Progenitor cell of endocrine pancreas (in vitro differentiated cells): Measurements from ENCODE around the gene USP3. TPM values are rescaled to one million over a fixed set of nuclear protein-coding genes. Genes with fewer than 3 reads are reported as not detected.

ENCODE experiments used
- DNase-seq: peaks from one replicate; pipeline ENCODE4 v3.0.0; 2021; ENCODE audit warnings: low spot score; ENCODE audit not compliant: unreplicated experiment
- H3K27ac Mint-ChIP-seq: 2 replicates; pipeline ENCODE4 v1.8.0; 2021; ENCODE audit warnings: mild to moderate bottlenecking, moderate library complexity, mixed read lengths
- H3K27me3 Mint-ChIP-seq: 2 replicates; pipeline ENCODE4 v1.8.0; 2021; ENCODE audit warnings: mixed read lengths
- H3K36me3 Mint-ChIP-seq: 2 replicates; pipeline ENCODE4 v1.8.0; 2022; ENCODE audit warnings: mixed read lengths; ENCODE audit not compliant: insufficient read depth
- H3K4me1 Mint-ChIP-seq: 2 replicates; pipeline ENCODE4 v1.8.0; 2021; ENCODE audit warnings: low read depth, mixed read lengths
- H3K4me3 Mint-ChIP-seq: 2 replicates; pipeline ENCODE4 v1.8.0; 2021; ENCODE audit warnings: low read depth, mild to moderate bottlenecking, moderate library complexity, mixed read lengths
- H3K9me3 Mint-ChIP-seq: 2 replicates; pipeline ENCODE4 v1.8.0; 2021; ENCODE audit warnings: low read depth, mixed read lengths
- total RNA-seq: library from RNA; stranded (reverse); gene quantifications from 2 replicates; pipeline ENCODE4 v1.2.1, GENCODE V29; 2021
- TF ChIP-seq, protein P1 (sequence below): fragments of 200-600 bp; sonication (generic); IDR thresholded peaks from one replicate; pipeline ENCODE4 v1.5.0; 2021; ENCODE audit warnings: antibody characterized with exemption, mild to moderate bottlenecking; ENCODE audit not compliant: unreplicated experiment

USP3 gene
- total RNA-seq, 1 donor from 2014 or later = 77.0 TPM

DNA sequence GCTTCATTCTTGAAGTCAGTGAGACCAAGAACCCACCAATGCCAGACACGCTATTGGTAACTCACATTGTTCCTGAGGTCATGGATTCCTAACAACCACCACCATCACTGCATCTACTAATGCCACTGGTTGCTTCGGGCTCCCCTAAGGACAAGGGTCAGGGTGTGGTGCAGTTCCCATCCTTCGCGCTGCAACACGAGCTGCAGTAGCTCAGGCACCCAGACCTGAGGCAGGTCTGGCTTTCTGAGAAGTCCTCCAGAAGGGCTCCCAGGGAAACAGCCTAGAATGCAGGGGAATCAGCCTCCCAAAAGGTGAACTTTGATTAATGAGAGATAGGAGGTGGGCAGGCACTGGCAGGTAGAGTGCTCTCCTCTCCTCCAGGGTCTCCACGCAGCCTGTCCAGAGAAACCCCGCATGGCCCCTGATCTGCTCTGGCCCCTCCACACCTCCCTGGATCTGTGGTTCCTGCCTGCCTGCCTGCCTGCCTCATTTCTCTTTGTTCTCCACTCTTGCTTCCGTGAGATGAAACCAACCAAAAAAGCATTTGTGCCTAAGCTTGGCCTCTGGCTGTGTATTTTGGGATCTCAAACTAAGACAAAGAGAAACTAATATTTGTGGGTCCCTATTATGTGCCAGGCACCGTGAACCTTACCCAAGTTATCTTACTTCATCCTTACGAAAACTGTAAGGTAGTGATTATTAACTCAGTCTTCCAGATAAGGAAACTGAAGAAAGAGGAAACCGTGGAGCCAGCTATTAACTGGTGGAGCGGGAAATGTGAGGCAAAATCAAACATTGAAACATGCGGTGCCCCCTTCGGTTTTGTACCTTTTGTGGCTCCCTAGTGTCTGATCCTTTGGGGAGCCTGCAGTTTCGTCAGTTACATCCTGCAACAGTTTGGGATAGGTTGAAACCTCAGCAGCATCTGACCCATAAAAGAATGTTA, 43.9 kb upstream of the USP3 start:
- no peak for DNase-seq
- H3K4me1 Mint-ChIP-seq = peaks cover 26% of the 10 kb centered on the region
- TF ChIP-seq, protein P1, sequence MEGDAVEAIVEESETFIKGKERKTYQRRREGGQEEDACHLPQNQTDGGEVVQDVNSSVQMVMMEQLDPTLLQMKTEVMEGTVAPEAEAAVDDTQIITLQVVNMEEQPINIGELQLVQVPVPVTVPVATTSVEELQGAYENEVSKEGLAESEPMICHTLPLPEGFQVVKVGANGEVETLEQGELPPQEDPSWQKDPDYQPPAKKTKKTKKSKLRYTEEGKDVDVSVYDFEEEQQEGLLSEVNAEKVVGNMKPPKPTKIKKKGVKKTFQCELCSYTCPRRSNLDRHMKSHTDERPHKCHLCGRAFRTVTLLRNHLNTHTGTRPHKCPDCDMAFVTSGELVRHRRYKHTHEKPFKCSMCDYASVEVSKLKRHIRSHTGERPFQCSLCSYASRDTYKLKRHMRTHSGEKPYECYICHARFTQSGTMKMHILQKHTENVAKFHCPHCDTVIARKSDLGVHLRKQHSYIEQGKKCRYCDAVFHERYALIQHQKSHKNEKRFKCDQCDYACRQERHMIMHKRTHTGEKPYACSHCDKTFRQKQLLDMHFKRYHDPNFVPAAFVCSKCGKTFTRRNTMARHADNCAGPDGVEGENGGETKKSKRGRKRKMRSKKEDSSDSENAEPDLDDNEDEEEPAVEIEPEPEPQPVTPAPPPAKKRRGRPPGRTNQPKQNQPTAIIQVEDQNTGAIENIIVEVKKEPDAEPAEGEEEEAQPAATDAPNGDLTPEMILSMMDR = no peak

DNA sequence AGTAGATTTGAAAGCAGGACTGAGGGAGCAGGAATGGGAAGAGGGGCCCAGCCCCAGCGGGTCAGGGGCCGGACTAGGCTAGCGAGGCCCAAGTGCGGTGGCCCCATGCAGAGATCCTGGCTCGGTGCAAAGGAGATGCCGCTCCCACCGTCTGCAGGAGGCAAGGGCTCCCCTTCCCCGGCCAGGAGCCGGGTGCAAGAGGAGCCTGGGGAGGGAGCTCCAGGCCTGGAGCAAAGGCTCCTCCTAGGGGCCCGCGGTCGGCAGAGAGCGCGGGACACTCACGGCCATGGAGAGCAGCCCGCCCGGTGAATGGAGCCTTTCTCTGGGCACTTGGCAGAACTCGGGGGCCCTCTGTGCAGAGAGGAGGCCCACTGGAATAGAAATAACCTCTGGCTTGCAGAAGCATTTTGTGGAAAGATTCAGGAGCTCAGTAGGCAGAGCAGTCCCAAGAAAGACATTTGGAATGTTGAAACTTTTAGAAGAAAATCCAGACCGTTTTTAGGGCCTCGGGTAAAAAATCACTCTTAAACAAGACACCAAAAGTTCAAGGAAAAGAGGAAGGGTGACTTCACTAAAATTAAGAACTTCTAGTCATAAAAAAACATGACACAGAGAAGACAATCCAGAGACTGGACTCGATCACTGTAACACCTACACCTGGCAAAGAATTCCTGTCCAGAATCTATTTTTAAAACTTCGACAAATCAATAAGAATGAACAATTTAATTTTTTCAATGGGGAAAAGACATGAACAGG, 43.0 kb upstream of the USP3 start:
- peaks cover 6% of the 10 kb centered on the region for H3K9me3 Mint-ChIP-seq
- H3K27me3 Mint-ChIP-seq = peaks cover 32% of the 10 kb centered on the region
- peak overlapping the region; percentile 94 for H3K27ac Mint-ChIP-seq
- peak overlapping the region; percentile 47 for H3K4me3 Mint-ChIP-seq
- H3K4me1 Mint-ChIP-seq = peaks cover 32% of the 10 kb centered on the region
- TF ChIP-seq, protein P1 = peak; percentile 37
- DNase-seq = no peak
- peaks cover 2% of the 10 kb centered on the region for H3K36me3 Mint-ChIP-seq

More for the DNA sequence above, 43.9 kb upstream of the USP3 start:
- H3K36me3 Mint-ChIP-seq = peaks cover 2% of the 10 kb centered on the region
- H3K4me3 Mint-ChIP-seq = peak overlapping the region; percentile 47
- peak overlapping the region; percentile 94 for H3K27ac Mint-ChIP-seq
- H3K27me3 Mint-ChIP-seq = peaks cover 32% of the 10 kb centered on the region
- peaks cover 6% of the 10 kb centered on the region for H3K9me3 Mint-ChIP-seq

DNA sequence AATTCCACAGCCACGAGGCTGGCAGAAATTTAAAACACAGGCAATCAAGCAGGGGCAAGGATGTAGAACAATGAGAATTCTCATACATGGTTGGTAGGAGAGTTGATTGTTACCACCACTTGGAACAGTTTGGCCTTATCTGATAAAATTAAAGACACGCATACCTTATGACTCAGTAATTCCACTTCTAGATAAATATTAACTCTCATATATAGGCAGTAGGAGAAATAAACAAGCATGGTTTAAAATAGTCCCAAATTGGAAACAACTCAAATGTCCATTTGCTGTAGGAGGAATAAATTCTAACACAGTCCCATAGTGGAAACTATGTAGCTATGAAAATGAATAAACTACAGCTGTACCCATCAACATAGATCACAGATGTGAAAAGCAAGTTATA, 42.3 kb upstream of the USP3 start:
- Mint-ChIP-seq H3K9me3 (peaks cover 6% of the 10 kb centered on the region), H3K4me1 (peaks cover 38% of the 10 kb centered on the region), H3K27ac (no peak overlapping the region), H3K27me3 (peaks cover 32% of the 10 kb centered on the region), H3K36me3 (peaks cover 2% of the 10 kb centered on the region), H3K4me3 (no peak overlapping the region)
- no peak for DNase-seq
- TF ChIP-seq, protein P1 = no peak

DNA sequence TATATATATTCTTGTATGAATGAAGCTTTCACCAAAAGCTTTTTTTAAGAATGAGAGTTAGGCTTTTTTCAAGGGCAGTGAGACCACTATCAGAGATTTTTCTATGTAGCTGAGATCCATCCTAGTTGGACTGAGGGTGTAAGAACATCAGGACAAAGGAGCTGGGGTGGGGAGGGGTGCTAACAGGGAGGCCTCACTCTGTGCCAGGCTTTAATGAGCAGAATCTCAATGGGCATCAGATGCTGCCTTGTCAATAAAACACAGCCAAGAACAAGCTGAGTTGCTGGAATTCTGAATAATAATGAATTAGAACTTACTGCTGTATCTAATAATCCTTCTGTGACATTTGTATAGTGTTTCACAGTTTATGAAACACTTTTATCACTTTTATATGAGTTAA, 41.4 kb upstream of the USP3 start:
- H3K36me3 Mint-ChIP-seq = peaks cover 2% of the 10 kb centered on the region
- TF ChIP-seq, protein P1 = no peak
- DNase-seq = no peak
- no peak overlapping the region for H3K27ac Mint-ChIP-seq
- peaks cover 42% of the 10 kb centered on the region for H3K4me1 Mint-ChIP-seq
- peaks cover 37% of the 10 kb centered on the region for H3K27me3 Mint-ChIP-seq
- H3K4me3 Mint-ChIP-seq = no peak overlapping the region
- peaks cover 6% of the 10 kb centered on the region for H3K9me3 Mint-ChIP-seq

DNA sequence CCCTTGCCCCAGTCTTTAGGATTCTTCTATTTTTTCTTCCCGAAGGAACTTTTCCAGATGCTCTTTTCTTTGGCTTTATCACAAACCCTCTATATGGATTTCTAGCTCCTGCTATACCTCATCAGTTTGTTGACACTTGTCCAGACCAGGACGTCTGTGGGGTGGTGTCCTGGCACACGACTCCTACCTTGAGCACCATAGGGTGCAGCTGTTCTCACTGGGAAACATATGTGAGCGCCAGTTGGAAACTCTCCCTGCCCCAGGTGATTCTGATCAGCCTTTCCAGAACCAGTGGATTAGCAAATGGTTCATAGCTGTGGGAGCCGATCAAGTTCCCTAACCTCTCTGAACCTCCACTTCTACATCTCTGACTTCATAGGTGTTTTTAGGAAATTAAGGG, 40.6 kb upstream of the USP3 start:
- Mint-ChIP-seq H3K4me3 (no peak overlapping the region), H3K4me1 (peaks cover 42% of the 10 kb centered on the region), H3K27ac (no peak overlapping the region), H3K36me3 (no peaks in the 10 kb centered on the region), H3K9me3 (no peaks in the 10 kb centered on the region), H3K27me3 (peaks cover 41% of the 10 kb centered on the region)
- no peak for DNase-seq
- TF ChIP-seq, protein P1 = no peak
